PC-9 (cell line): ENCODE measurements around the gene ECHDC1.

Source experiments
- CTCF ChIP-seq: fragments of 200-600 bp; sonication (generic); conservative IDR thresholded peaks from 2 replicates; pipeline ENCODE4 v1.6.1; 2017; ENCODE audit warnings: mixed run types, antibody characterized with exemption, mild to moderate bottlenecking, moderate library complexity
- EZH2 ChIP-seq: fragments of 200-600 bp; sonication (generic); IDR thresholded peaks from 2 replicates; pipeline ENCODE4 v1.8.0; 2017; ENCODE audit warnings: antibody characterized with exemption, low read depth

GRCh38 chr6:127319686-127320085 lies 23.7 kb downstream of the ECHDC1 start:
- TF ChIP-seq CTCF, result no peak
- TF ChIP-seq EZH2, result no peak
